DND-41 (cell line): ENCODE measurements around the gene SCGB1D2.
A peak's percentile ranks its signal among the peaks of the same experiment; 100 is the strongest.

Experiments used
- ATAC-seq: fragments of 200-7000 bp; cut with Tn5 transposase; 3 replicates; pipeline ENCODE4 v1.9.1; 2021; ENCODE audit warnings: low read depth; ENCODE audit not compliant: insufficient read depth
- DNase-seq: peaks from one replicate; pipeline ENCODE4 v3.0.0-alpha.2; 2020
- H2AFZ ChIP-seq: 2 replicates; pipeline ENCODE4 v1.6.0; 2012; ENCODE audit warnings: low read depth, low read length
- H3K27ac ChIP-seq: 2 replicates; pipeline ENCODE4 v1.5.1; 2012; ENCODE audit warnings: low read length, inconsistent platforms
- H3K27me3 ChIP-seq: fragments of 200-600 bp; sonication (generic); 2 replicates; pipeline ENCODE4 v1.6.0; 2012; ENCODE audit warnings: low read length, mild to moderate bottlenecking, inconsistent platforms; ENCODE audit not compliant: insufficient read depth, poor library complexity
- H3K36me3 ChIP-seq: 2 replicates; pipeline ENCODE4 v1.5.1; 2012; ENCODE audit warnings: low read length, inconsistent platforms; ENCODE audit not compliant: insufficient read depth
- H3K4me1 ChIP-seq: 2 replicates; pipeline ENCODE4 v1.5.1; 2012; ENCODE audit warnings: mild to moderate bottlenecking, low read length; ENCODE audit not compliant: insufficient read depth
- H3K4me2 ChIP-seq: 2 replicates; pipeline ENCODE4 v1.6.0; 2012; ENCODE audit warnings: mild to moderate bottlenecking, moderate library complexity, low read length, inconsistent platforms; ENCODE audit not compliant: insufficient read depth
- H3K4me3 ChIP-seq, 2 experiments: fragments of 200-600 bp in 1 of 2; shearing (Covaris generic) in 1 of 2; 2 replicates each; pipeline ENCODE4 v1.5.1; 2012 to 2016; ENCODE audit warnings: inconsistent platforms in 2 of 2, low read length in 2 of 2, mild to moderate bottlenecking in 2 of 2, low read depth in 1 of 2, moderate library complexity in 1 of 2
- H3K79me2 ChIP-seq: 2 replicates; pipeline ENCODE4 v1.6.0; 2012; ENCODE audit warnings: low read length, inconsistent platforms; ENCODE audit not compliant: insufficient read depth
- H3K9ac ChIP-seq: 2 replicates; pipeline ENCODE4 v1.6.0; 2012; ENCODE audit warnings: low read depth, mild to moderate bottlenecking, inconsistent platforms, low read length, moderate library complexity
- H3K9me3 ChIP-seq: 2 replicates; pipeline ENCODE4 v1.5.1; 2012; ENCODE audit warnings: low read length, moderate library complexity, mild to moderate bottlenecking, inconsistent platforms; ENCODE audit not compliant: insufficient read depth, severe bottlenecking
- H4K20me1 ChIP-seq: 2 replicates; pipeline ENCODE4 v1.6.0; 2012; ENCODE audit warnings: low read length; ENCODE audit not compliant: insufficient read depth
- CTCF ChIP-seq: IDR thresholded peaks from 2 replicates; pipeline ENCODE4 v1.5.1; 2012; ENCODE audit warnings: borderline replicate concordance, low read length, moderate library complexity, mild to moderate bottlenecking; ENCODE audit not compliant: poor library complexity, severe bottlenecking; ENCODE audit errors: extremely low read depth
- EZH2 ChIP-seq: IDR thresholded peaks from 3 replicates; pipeline ENCODE4 v1.6.1; 2012; ENCODE audit warnings: borderline replicate concordance, low read depth, mild to moderate bottlenecking, moderate library complexity, low read length, inconsistent platforms; ENCODE audit not compliant: severe bottlenecking

Gene SCGB1D2

GRCh38 chr11:62208785-62209144, 33.3 kb upstream of the SCGB1D2 start:
- Histone ChIP-seq H3K79me2 (no peaks in the 10 kb centered on the region), H3K4me2 (no peak overlapping the region), H3K36me3 (no peaks in the 10 kb centered on the region), H3K27ac (no peak overlapping the region), H3K9me3 (no peaks in the 10 kb centered on the region), H3K27me3 (peaks cover 9% of the 10 kb centered on the region), H4K20me1 (no peaks in the 10 kb centered on the region), H2AFZ (no peak overlapping the region), H3K4me3 (no peak overlapping the region), H3K9ac (no peak overlapping the region), H3K4me1 (no peaks in the 10 kb centered on the region)
- ATAC-seq (no peak), DNase-seq (no peak)
- TF ChIP-seq CTCF = no peak
- TF ChIP-seq EZH2 = no peak

GRCh38 chr11:62217191-62217748, 24.8 kb upstream of the SCGB1D2 start:
- H3K27ac ChIP-seq = no peak overlapping the region
- DNase-seq (no peak), ATAC-seq (no peak)
- TF ChIP-seq EZH2 (no peak), CTCF (peak; percentile 52)
- H4K20me1 ChIP-seq = no peaks in the 10 kb centered on the region
- H2AFZ ChIP-seq = no peak overlapping the region
- H3K36me3 ChIP-seq = no peaks in the 10 kb centered on the region
- no peak overlapping the region for H3K4me2 ChIP-seq
- H3K4me3 ChIP-seq = no peak overlapping the region
- H3K79me2 ChIP-seq = no peaks in the 10 kb centered on the region
- no peaks in the 10 kb centered on the region for H3K4me1 ChIP-seq
- H3K9me3 ChIP-seq = peaks cover 5% of the 10 kb centered on the region
- H3K27me3 ChIP-seq = peaks cover 20% of the 10 kb centered on the region
- no peak overlapping the region for H3K9ac ChIP-seq

DNA sequence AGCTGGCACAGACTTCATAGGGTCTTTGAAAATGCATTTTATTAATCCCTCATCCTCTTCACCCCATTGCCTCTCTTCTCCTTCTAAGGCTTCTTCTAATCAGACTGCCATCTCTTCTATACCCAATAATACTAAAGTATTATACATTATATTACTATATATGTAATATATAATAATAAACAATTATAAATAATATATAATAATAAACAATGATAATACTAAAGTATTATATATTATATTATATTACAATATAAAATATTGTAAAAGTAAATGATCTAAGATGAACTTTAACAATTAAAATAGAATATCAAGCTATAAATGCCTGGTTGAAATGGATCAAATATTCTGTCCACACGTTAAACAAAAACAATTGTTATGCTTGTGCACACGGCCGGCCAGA, 20.5 kb upstream of the SCGB1D2 start:
- no peaks in the 10 kb centered on the region for H3K79me2 ChIP-seq
- ATAC-seq (no peak), DNase-seq (no peak)
- H3K36me3 ChIP-seq = no peaks in the 10 kb centered on the region
- TF ChIP-seq CTCF (no peak), EZH2 (no peak)
- H2AFZ ChIP-seq = no peak overlapping the region
- H3K27ac ChIP-seq = no peak overlapping the region
- no peaks in the 10 kb centered on the region for H3K4me1 ChIP-seq
- H3K4me3 ChIP-seq = no peak overlapping the region
- no peak overlapping the region for H3K9ac ChIP-seq
- peaks cover 7% of the 10 kb centered on the region for H3K27me3 ChIP-seq
- H3K4me2 ChIP-seq = no peak overlapping the region
- no peaks in the 10 kb centered on the region for H4K20me1 ChIP-seq
- H3K9me3 ChIP-seq = peaks cover 24% of the 10 kb centered on the region

DNA sequence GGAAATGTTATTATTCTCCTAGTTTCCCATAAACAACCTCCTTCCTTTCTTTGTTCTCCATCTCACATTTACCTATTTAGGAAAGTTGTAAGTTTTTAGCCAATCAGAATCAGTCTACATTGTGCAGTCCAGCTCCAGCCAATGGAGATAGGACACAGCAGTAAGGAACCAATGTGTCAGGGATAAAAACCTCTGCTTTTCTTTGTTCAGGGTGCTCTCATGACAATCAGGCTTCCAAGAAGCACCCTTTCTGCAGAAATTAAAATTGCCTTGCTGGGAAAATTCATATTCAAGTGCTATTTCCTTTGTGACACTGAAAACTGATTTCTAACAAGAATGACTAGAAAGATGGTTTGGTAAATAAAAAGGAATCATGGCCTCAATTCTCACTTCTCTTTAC, 18.9 kb upstream of the SCGB1D2 start:
- no peak overlapping the region for H3K9ac ChIP-seq
- no peak overlapping the region for H3K4me2 ChIP-seq
- no peaks in the 10 kb centered on the region for H3K79me2 ChIP-seq
- H4K20me1 ChIP-seq = no peaks in the 10 kb centered on the region
- H3K27me3 ChIP-seq = no peaks in the 10 kb centered on the region
- H3K4me3 ChIP-seq = no peak overlapping the region
- no peak overlapping the region for H3K27ac ChIP-seq
- TF ChIP-seq CTCF (no peak), EZH2 (no peak)
- no peaks in the 10 kb centered on the region for H3K36me3 ChIP-seq
- H3K9me3 ChIP-seq = peaks cover 24% of the 10 kb centered on the region
- DNase-seq = no peak
- H3K4me1 ChIP-seq = no peaks in the 10 kb centered on the region
- no peak overlapping the region for H2AFZ ChIP-seq
- no peak for ATAC-seq
